Ishikawa (cell line): ENCODE data around the gene KRT77.

Experiments used
- CEBPB ChIP-seq: IDR thresholded peaks from 2 replicates; pipeline ENCODE4 v1.6.1; 2012
- CREB1 ChIP-seq: IDR thresholded peaks from 2 replicates; pipeline ENCODE4 v1.6.1; 2012; ENCODE audit warnings: low read depth
- EGR1 ChIP-seq: IDR thresholded peaks from 2 replicates; pipeline ENCODE4 v1.6.1; 2012
- EP300 ChIP-seq: IDR thresholded peaks from 2 replicates; pipeline ENCODE4 v1.6.1; 2012; ENCODE audit warnings: borderline replicate concordance
- FOXM1 ChIP-seq: IDR thresholded peaks from 2 replicates; pipeline ENCODE4 v1.6.1; 2012; ENCODE audit warnings: low read depth, borderline replicate concordance
- NFIC ChIP-seq: IDR thresholded peaks from 2 replicates; pipeline ENCODE4 v1.6.1; 2012
- RAD21 ChIP-seq: IDR thresholded peaks from 2 replicates; pipeline ENCODE4 v1.6.1; 2012; ENCODE audit warnings: low read depth
- TAF1 ChIP-seq: IDR thresholded peaks from 2 replicates; pipeline ENCODE4 v1.6.1; 2012; ENCODE audit warnings: low read depth, mild to moderate bottlenecking
- TCF12 ChIP-seq: IDR thresholded peaks from 2 replicates; pipeline ENCODE4 v1.6.1; 2012; ENCODE audit warnings: low read depth
- TEAD4 ChIP-seq: IDR thresholded peaks from 2 replicates; pipeline ENCODE4 v1.6.1; 2012
- YY1 ChIP-seq: IDR thresholded peaks from 2 replicates; pipeline ENCODE4 v1.6.1; 2012; ENCODE audit warnings: low read depth
- ZBTB7A ChIP-seq: IDR thresholded peaks from 2 replicates; pipeline ENCODE4 v1.6.1; 2012; ENCODE audit warnings: low read depth
- TF ChIP-seq, protein P1 (sequence below): IDR thresholded peaks from 2 replicates; pipeline ENCODE4 v1.6.1; 2012
- TF ChIP-seq, protein P2 (sequence below): IDR thresholded peaks from 2 replicates; pipeline ENCODE4 v1.6.1; 2012
- TF ChIP-seq, protein P3 (sequence below): IDR thresholded peaks from 2 replicates; pipeline ENCODE4 v1.6.1; 2012; ENCODE audit warnings: low read depth, mild to moderate bottlenecking

KRT77 gene

DNA sequence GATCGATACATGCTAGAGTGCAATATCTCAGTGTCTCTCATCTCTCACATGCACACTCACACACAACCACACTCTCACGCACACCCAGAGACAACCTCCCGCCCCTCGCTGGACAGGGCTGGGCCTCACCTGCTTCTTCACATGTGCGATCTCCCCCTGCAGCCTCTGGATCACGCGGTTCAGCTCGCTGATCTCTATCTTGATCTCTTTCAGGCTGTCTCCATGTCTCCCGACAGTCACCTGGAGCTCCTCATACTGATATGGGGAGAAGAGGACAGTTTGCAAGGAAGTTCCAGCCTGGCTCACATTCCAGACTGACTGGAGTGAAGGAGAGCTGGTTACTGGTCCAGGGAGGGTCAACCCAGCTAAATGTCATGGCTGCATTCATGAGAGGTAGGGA is 55.7 kb downstream of the KRT77 start:
- TF ChIP-seq EP300: no peak
- TF ChIP-seq RAD21: no peak
- no peak for TF ChIP-seq YY1
- no peak for TF ChIP-seq ZBTB7A
- TF ChIP-seq, protein P1, sequence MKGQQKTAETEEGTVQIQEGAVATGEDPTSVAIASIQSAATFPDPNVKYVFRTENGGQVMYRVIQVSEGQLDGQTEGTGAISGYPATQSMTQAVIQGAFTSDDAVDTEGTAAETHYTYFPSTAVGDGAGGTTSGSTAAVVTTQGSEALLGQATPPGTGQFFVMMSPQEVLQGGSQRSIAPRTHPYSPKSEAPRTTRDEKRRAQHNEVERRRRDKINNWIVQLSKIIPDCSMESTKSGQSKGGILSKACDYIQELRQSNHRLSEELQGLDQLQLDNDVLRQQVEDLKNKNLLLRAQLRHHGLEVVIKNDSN: no peak
- TF ChIP-seq TCF12: no peak
- TF ChIP-seq, protein P2, sequence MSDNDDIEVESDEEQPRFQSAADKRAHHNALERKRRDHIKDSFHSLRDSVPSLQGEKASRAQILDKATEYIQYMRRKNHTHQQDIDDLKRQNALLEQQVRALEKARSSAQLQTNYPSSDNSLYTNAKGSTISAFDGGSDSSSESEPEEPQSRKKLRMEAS: no peak
- no peak for TF ChIP-seq FOXM1
- no peak for TF ChIP-seq EGR1
- no peak for TF ChIP-seq TEAD4

DNA sequence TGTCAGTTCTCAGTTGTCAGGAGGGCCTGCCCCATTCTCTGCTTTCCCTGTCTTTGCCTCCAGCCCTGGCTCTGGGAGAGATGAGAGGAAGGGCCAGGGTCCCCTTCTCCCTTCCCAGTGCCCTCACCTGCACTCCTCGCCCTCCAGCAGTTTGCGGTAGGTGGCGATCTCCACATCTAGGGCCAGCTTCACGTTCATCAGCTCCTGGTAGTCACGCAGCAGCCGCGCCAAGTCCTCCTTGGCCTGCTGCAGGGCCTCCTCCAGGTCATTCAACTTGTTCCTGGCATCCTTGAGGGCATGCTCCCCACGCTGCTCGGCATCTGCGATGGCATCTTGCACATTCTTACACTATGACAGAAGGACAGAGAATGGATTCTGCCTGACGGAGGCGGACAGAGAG is 56.7 kb downstream of the KRT77 start:
- TF ChIP-seq, protein P2: no peak
- no peak for TF ChIP-seq TAF1
- no peak for TF ChIP-seq NFIC
- no peak for TF ChIP-seq RAD21
- no peak for TF ChIP-seq TEAD4
- TF ChIP-seq CEBPB: no peak
- no peak for TF ChIP-seq YY1
- TF ChIP-seq, protein P3, sequence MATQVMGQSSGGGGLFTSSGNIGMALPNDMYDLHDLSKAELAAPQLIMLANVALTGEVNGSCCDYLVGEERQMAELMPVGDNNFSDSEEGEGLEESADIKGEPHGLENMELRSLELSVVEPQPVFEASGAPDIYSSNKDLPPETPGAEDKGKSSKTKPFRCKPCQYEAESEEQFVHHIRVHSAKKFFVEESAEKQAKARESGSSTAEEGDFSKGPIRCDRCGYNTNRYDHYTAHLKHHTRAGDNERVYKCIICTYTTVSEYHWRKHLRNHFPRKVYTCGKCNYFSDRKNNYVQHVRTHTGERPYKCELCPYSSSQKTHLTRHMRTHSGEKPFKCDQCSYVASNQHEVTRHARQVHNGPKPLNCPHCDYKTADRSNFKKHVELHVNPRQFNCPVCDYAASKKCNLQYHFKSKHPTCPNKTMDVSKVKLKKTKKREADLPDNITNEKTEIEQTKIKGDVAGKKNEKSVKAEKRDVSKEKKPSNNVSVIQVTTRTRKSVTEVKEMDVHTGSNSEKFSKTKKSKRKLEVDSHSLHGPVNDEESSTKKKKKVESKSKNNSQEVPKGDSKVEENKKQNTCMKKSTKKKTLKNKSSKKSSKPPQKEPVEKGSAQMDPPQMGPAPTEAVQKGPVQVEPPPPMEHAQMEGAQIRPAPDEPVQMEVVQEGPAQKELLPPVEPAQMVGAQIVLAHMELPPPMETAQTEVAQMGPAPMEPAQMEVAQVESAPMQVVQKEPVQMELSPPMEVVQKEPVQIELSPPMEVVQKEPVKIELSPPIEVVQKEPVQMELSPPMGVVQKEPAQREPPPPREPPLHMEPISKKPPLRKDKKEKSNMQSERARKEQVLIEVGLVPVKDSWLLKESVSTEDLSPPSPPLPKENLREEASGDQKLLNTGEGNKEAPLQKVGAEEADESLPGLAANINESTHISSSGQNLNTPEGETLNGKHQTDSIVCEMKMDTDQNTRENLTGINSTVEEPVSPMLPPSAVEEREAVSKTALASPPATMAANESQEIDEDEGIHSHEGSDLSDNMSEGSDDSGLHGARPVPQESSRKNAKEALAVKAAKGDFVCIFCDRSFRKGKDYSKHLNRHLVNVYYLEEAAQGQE: no peak
- no peak for TF ChIP-seq CREB1
- no peak for TF ChIP-seq TCF12
- TF ChIP-seq ZBTB7A: no peak
- TF ChIP-seq FOXM1: no peak
- TF ChIP-seq, protein P1: no peak
- TF ChIP-seq EGR1: no peak
- no peak for TF ChIP-seq EP300

DNA sequence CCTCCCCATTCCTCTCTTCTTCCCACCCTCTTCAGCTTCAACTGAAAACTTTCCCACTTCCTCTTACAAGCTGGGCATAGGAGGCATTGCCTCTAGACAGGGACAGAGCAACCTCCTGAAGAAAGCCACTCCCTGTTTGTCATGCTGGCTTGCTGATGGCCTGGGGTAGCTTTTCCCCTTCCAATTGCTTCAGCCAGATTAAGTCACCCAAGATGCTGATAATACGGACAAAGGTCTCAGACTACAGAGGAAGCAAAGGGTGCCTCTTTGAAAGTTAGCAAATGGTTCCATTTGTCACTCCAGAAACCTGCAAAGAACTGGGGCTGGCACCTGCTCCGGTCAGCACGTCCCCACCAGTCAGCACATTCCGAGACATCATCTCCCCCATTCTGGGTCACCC is 57.3 kb downstream of the KRT77 start:
- no peak for TF ChIP-seq YY1
- no peak for TF ChIP-seq TCF12
- no peak for TF ChIP-seq EGR1
- no peak for TF ChIP-seq EP300
- TF ChIP-seq, protein P3: no peak

DNA sequence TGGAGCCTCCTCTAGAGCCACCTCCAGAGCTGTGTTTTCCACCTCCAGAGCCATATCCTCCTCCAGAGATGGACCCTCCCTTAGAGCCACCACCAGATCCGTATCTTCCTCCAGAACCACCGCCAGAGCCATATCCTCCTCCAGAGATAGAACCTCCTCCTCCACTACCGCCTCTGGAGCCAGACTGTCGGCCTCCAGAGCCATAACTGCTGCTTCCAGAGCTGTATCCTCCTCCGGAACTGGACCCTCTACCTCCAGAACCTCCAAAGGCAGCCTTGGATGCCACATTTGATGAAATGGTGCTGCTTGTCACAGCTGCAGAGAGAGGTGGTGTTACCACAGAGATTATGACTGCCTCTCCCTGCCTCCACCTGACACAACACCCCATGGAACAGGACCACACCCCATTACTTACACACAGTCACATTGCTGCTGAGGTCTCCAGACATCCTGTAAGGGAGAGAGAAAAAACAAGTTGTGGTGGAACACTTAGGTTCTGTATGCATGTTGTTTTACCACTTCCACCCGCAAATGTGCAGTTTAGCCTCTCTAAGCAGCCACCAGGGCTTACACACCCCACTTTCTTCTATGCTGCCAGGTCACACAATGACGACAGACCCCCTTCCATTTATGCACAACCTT is 58.1 kb downstream of the KRT77 start:
- TF ChIP-seq, protein P2: no peak
- no peak for TF ChIP-seq RAD21
- no peak for TF ChIP-seq FOXM1
- no peak for TF ChIP-seq EP300
- TF ChIP-seq YY1: no peak
- TF ChIP-seq NFIC: no peak
- TF ChIP-seq TEAD4: no peak
- no peak for TF ChIP-seq CREB1
- TF ChIP-seq, protein P3: no peak
- no peak for TF ChIP-seq EGR1
- TF ChIP-seq TAF1: no peak
- TF ChIP-seq CEBPB: no peak
- TF ChIP-seq, protein P1: no peak
- no peak for TF ChIP-seq ZBTB7A
- TF ChIP-seq TCF12: no peak
